ENCODE data around the gene QRFP.

DNA sequence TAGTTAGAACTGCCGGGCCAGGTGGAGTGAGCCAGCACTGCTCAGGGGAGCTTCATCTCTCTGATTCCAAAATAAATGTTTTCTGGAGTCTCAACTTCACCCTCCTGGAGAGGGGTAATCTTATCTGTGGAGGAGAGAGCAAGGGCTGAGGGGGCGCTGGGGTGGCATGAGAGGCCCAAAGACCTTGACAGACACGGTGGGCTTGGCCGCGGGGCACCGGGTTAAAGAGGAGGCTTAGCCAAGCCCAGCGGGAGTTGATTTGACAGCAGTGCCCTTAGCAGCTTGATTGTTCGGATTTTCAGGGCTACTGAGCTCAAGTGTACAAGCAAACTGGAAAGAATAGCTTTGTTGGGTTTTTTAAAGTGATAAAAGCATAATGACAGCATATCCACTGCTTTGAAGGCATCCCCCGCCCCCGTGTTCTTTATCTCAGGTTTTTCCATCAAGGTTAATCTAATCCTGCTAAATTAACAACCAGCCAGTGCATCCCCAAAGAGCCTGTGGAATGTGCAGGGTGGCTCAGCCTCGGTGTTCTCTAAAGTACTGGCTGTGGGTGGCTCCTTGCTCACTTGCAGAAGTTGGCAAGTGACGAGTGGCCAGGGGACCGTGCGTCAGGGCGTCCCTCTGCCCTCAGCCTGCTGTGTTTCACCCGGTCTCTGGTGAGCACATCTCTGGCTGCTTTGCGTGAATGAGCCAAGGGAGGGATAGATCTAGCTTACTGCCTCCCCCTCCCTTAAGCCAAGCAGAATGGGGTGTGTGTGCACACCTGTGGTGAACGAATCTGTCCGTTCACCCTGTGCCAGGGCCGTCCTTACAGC is 5.5 kb downstream of the QRFP start:
- TF ChIP-seq, protein P1, sequence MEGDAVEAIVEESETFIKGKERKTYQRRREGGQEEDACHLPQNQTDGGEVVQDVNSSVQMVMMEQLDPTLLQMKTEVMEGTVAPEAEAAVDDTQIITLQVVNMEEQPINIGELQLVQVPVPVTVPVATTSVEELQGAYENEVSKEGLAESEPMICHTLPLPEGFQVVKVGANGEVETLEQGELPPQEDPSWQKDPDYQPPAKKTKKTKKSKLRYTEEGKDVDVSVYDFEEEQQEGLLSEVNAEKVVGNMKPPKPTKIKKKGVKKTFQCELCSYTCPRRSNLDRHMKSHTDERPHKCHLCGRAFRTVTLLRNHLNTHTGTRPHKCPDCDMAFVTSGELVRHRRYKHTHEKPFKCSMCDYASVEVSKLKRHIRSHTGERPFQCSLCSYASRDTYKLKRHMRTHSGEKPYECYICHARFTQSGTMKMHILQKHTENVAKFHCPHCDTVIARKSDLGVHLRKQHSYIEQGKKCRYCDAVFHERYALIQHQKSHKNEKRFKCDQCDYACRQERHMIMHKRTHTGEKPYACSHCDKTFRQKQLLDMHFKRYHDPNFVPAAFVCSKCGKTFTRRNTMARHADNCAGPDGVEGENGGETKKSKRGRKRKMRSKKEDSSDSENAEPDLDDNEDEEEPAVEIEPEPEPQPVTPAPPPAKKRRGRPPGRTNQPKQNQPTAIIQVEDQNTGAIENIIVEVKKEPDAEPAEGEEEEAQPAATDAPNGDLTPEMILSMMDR (IDR thresholded peaks at IDR 0.05 in 4 of 5, conservative IDR thresholded peaks at IDR 0.05 in 1 of 5), result no peak
- no peak for TF ChIP-seq POLR2A (IDR thresholded peaks at IDR 0.05)

Measured in gastrocnemius medialis (tissue), 4 donors.